NCI-H1417 (cell line): ENCODE results near the gene UNCX.

Experiments
- DNase-seq, 3 experiments: peaks; one replicate each; lab custom pipeline; 2025; lab: John Stamatoyannopoulos, UW

Gene UNCX

GRCh38 chr7:1218541-1219165 is 14.0 kb upstream of the UNCX start:
- DNase-seq, result no peak

- DNase-seq, result no peak
Measured at GRCh38 chr7:1219498-1219897, 13.2 kb upstream of the UNCX start.

GRCh38 chr7:1220000-1220726 is 12.5 kb upstream of the UNCX start:
- DNase-seq, result no peak

GRCh38 chr7:1220977-1221745 is 11.5 kb upstream of the UNCX start:
- DNase-seq, result no peak

- peak in 2 of 3 experiments; percentile 23 to 61 for DNase-seq
Measured at GRCh38 chr7:1223196-1223981, 9.3 kb upstream of the UNCX start.

GRCh38 chr7:1224086-1224716 is 8.5 kb upstream of the UNCX start:
- DNase-seq, result peak in 1 of 3 experiments; percentile 14

- no peak for DNase-seq
Measured at GRCh38 chr7:1225030-1225429, 7.6 kb upstream of the UNCX start.

- peak in 2 of 3 experiments; percentile 34 to 42 for DNase-seq
Measured at GRCh38 chr7:1225441-1226185, 7.1 kb upstream of the UNCX start.

- no peak for DNase-seq
Measured at GRCh38 chr7:1226186-1226901, 6.3 kb upstream of the UNCX start.

GRCh38 chr7:1227071-1227804 is 5.4 kb upstream of the UNCX start:
- DNase-seq, result no peak

- no peak for DNase-seq
Measured at GRCh38 chr7:1227814-1228544, 4.7 kb upstream of the UNCX start.

GRCh38 chr7:1228545-1229201 is 4.0 kb upstream of the UNCX start:
- DNase-seq, result no peak

- no peak for DNase-seq
Measured at GRCh38 chr7:1229202-1229947, 3.3 kb upstream of the UNCX start.

GRCh38 chr7:1229956-1230355 is 2.7 kb upstream of the UNCX start:
- DNase-seq, result no peak

- DNase-seq, result no peak
Measured at GRCh38 chr7:1230411-1231213, 2.1 kb upstream of the UNCX start.

- no peak for DNase-seq
Measured at GRCh38 chr7:1231214-1232102, 1.2 kb upstream of the UNCX start.
